IPS-NIHi11 (cell line): ENCODE results near the gene PLAAT3.
"Not testable (repeated sequence)": the region's sequence is repeated elsewhere in the genome, so short reads cannot be mapped to it uniquely, and the experiment has no call there.

Experiments
- DNase-seq: peaks from one replicate; pipeline ENCODE4 v3.0.0; 2012; ENCODE audit warnings: mixed read lengths, low spot score

The PLAAT3 gene

GRCh38 chr11:63614136-63614671 lies at the start of gene PLAAT3:
PLAAT3 (minus strand) TSS chr11:63614433; CDS start chr11:63614014, 419 bp downstream.
- DNase-seq: peak; percentile 80

DNA sequence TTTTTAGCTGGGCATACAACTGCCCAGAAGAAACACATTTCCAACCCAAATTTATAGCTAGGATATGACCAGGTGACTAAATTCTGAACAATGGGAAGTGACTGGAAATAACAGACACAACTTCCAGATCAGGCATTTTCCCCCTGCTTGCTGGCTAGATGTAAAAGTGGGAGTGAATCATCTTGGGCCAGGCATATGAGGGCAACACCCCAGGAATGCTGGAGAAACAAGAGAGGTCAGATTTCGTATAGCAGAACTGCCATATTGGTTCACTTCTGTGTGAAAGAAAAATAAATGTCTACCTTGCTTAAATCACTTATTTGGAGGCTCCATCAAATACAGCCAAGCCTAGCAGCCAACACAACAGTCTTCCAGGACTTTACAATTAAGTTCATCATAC lies 49.6 kb upstream of the PLAAT3 start:
- no peak for DNase-seq

DNA sequence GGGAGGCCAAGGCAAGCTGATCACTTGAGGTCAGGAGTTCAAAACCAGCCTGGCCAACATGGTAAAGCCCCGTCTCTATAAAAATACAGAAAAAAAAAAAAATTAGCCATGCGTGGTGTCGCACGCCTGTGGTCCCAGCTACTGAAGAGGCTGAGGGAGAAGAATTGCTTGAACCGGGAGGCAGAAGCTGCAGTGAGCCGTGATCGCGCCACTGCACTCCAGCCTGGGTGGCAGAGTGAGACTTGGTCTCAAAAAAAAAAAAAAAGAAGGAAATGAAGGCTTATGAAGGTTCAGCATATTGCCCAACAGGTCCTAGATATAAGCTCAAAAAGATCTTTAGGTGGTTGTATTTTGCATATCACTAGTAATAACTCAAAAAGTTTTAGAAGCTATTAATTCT lies 46.7 kb upstream of the PLAAT3 start:
- no peak for DNase-seq

- DNase-seq: no peak
These were observed 38.4 kb upstream of the PLAAT3 start for GRCh38 chr11:63652671-63653070.

GRCh38 chr11:63643205-63643604 lies 29.0 kb upstream of the PLAAT3 start:
- no peak for DNase-seq

DNA sequence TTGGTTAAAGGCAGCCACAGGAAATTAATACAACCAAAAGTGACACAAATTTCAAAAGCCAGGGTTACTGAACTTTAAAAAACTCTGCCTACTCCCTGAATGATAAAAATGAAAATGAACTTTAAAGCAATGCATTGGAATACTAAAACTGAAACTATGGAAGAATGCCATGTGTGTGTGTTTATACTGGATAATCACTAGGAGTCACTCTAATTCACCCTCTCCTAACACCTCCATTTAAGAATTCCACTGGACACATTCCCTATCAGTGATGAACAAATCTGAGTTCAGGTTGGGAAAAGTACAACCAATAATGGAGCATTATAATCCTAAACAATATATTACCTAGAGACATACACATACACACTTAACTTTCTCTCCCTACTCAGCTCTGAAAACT lies 27.5 kb upstream of the PLAAT3 start:
- no peak for DNase-seq

GRCh38 chr11:63639199-63639832 lies 25.1 kb upstream of the PLAAT3 start:
- no peak for DNase-seq

DNA sequence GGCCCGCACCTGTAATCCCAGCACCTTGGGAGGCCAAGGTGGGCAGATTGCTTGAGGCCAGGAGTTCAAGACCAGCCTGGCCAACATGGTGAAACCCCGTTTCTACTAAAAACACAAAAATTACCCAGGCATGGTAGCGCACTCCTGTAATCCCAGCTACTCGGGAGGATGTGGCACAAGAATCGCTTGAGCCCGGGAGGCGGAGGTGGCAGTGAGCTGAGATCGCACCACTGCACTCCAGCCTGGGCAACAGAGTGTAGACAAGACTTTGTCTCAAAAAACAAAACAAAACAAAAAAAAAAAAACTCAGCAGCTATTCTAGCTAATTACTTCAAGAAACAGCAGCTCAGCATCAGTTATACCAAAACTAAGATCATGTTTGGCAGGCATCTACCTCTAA lies 24.2 kb upstream of the PLAAT3 start:
- not testable (repeated sequence) for DNase-seq

DNA sequence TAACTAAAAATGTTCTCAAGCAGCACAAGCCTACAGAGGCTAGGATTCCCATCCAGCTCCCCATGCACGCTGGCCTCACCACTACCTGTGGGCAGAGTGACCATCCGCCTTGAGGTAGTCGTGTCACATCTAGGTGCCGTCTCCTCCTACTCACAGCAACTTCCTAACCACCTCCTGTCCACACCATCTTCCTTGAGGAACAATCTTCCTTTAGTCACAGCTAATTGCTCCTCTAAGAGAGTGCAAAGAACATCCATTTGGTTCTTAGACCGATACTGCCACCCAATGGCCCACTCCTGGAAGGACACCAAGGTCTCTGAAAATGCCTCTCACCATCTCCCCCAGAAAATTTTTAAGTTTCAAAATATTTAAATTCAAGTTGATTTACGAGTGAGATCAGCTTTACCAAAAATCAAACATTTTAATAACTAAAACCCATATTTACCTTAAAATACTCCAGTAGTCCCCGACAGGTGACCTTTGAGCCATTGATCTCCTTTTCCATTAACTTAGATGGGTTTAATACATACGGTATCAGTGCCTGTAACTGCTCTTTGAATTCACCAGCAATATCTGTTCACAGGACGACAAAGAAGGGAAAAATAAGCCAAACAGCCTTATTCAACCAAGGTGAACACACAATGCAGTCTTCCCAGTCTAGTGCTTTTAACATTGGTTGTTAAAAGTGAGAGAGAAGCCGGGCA lies 21.7 kb upstream of the PLAAT3 start:
- DNase-seq: peak; percentile 78

DNA sequence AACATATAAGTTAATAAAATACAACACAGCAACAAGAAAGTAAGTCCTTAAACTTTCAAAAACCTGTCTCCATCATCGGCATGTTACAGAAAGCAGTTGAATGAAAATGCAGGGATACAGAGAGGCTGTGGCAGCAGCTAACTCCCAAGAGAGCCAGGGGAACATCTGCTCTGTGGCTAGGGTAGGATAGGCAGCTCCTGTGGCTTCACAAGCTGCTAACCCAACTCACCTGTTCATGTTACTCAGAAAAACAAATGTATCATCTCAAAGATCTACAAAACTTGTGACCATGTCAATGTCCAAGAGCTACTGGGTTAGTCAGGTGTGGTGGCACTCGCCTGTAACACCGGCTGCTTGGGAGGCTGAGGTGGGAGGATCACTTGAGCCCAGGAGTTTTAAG lies 15.2 kb upstream of the PLAAT3 start:
- DNase-seq: no peak

DNA sequence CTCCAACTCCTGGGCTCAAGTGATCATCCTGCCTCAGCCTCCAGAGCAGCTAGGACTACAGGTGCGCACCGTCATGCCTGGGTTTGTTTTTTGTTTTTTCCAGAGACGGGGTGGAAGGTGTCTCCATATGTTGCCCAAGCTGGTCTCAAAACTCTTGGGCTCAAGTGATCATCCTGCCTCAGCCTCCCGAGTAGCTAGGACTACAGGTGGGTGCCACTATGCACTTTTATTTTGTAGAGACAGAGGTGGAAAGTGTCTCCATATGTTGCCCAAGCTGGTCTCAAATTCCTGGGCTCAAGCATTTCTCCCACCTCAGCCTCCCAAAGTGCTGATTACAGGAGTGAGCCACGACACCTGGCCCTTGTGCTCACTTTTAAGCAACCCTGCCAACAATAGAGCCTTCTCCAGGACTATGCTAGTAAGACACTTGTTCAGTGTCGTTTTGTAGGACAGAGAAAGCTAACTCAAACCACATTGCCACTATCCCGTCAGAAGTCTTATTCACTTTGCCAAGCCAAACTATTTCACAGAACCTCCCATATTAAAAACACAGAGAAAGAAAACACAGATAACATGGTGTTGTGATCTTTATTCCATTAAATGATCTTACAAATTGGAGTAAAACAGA lies 9.4 kb upstream of the PLAAT3 start:
- no peak for DNase-seq

- DNase-seq: no peak
These were observed 8.1 kb upstream of the PLAAT3 start for GRCh38 chr11:63622323-63622722.

- DNase-seq: no peak
These were observed 6.8 kb upstream of the PLAAT3 start for GRCh38 chr11:63621071-63621470.

- DNase-seq: no peak
These were observed 5.7 kb upstream of the PLAAT3 start for GRCh38 chr11:63619967-63620366.

- not testable (repeated sequence) for DNase-seq
These were observed 3.5 kb upstream of the PLAAT3 start for GRCh38 chr11:63617686-63618085.

GRCh38 chr11:63616953-63617352 lies 2.7 kb upstream of the PLAAT3 start:
- no peak for DNase-seq

GRCh38 chr11:63613517-63614135 lies 607 bp downstream of the PLAAT3 start:
- DNase-seq: peak; percentile 53

GRCh38 chr11:63612181-63612580 lies 2.1 kb downstream of the PLAAT3 start:
- DNase-seq: no peak

GRCh38 chr11:63611395-63611747 lies 2.9 kb downstream of the PLAAT3 start:
- DNase-seq: no peak

DNA sequence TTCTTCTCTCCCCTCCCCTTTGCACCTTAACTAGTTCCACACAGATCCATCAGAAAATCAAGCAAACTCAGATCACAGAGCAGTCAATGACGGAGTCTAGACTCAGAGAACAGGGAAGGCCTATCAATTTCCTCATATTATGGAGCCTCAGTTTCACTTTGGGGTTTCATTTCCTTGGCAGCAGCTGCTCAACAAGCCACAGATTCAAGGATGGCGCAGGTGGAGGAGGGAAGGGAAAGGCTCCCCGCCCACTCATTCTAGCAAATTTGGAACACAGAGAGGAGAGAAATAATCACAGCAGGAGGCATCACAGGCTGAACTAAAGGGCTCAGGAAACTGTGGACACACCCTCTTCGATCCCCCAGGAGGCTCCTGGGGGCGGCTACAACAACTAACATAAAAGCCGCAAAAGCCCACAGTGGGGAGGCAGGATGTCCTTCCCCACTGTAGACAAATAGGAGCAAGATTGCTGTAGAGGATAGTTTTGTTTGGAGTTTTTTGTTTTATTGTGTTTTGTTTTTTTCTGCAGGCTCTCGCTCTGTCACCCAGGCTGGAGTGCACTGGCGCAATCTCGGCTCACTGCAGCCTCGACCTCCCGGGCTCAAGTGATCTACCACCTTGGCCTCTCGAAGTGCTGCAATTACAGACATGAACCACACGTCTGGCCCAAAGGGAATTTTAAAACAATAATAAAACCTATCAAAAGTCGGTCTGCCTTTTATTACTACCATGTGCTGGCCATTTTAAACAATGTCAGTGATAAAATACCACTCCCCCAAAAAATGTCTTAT lies 3.4 kb downstream of the PLAAT3 start:
- peak; percentile 55 for DNase-seq

- DNase-seq: no peak
These were observed 4.2 kb downstream of the PLAAT3 start for GRCh38 chr11:63609971-63610580.
